H1 (cell line): Measurements from ENCODE around the gene BORCS8. TPM values are rescaled to one million over a fixed set of nuclear protein-coding genes. Genes with fewer than 3 reads are reported as not detected.

Experiments used
- ATF2 ChIP-seq: IDR thresholded peaks from 2 replicates; pipeline ENCODE4 v1.6.1; 2012; ENCODE audit warnings: low read length, inconsistent platforms
- BACH1 ChIP-seq: IDR thresholded peaks from 2 replicates; pipeline ENCODE4 v1.6.1; 2012; ENCODE audit warnings: low read length, improper control_type of control experiment
- CBX5 ChIP-seq: fragments of 300-800, 300-1000 bp; sonication (generic); IDR thresholded peaks from 2 replicates; pipeline ENCODE4 v1.7.1; 2016; ENCODE audit warnings: antibody characterized with exemption, low read length, low read depth
- CEBPB ChIP-seq: IDR thresholded peaks from 2 replicates; pipeline ENCODE4 v1.6.1; 2012; ENCODE audit warnings: low read depth, low read length
- CHD1 ChIP-seq: IDR thresholded peaks from 2 replicates; pipeline ENCODE4 v1.6.1; 2012; ENCODE audit warnings: low read depth, low read length, improper control_type of control experiment
- FOSL1 ChIP-seq: IDR thresholded peaks from 2 replicates; pipeline ENCODE4 v1.6.1; 2011; ENCODE audit warnings: mild to moderate bottlenecking, low read depth, low read length, moderate library complexity; ENCODE audit not compliant: insufficient read depth
- MAX ChIP-seq: IDR thresholded peaks from 2 replicates; pipeline ENCODE4 v1.6.1; 2012; ENCODE audit warnings: inconsistent platforms
- POLR2A ChIP-seq, 2 experiments: IDR thresholded peaks; 1 replicate in 1 of 2; 2 replicates in 1 of 2; pipeline ENCODE4 v1.6.1; 2011; ENCODE audit warnings: low read depth in 2 of 2, low read length in 2 of 2, mild to moderate bottlenecking in 2 of 2; ENCODE audit errors: control extremely low read depth in 1 of 2
- RAD21 ChIP-seq, 2 experiments: IDR thresholded peaks in 1 of 2; conservative IDR thresholded peaks in 1 of 2; 2 replicates each; pipeline ENCODE4 v1.6.1; 2011; ENCODE audit warnings: low read depth in 2 of 2, low read length in 2 of 2, improper control_type of control experiment in 1 of 2, inconsistent platforms in 1 of 2, mild to moderate bottlenecking in 1 of 2, moderate library complexity in 1 of 2
- SIN3A ChIP-seq, 2 experiments: IDR thresholded peaks in 1 of 2; conservative IDR thresholded peaks in 1 of 2; 2 replicates each; pipeline ENCODE4 v1.6.1; 2011 to 2012; ENCODE audit warnings: low read length in 2 of 2, improper control_type of control experiment in 1 of 2, low read depth in 1 of 2, mild to moderate bottlenecking in 1 of 2
- SIX5 ChIP-seq: IDR thresholded peaks from 2 replicates; pipeline ENCODE4 v1.6.1; 2011; ENCODE audit warnings: mild to moderate bottlenecking, low read depth, low read length
- USF2 ChIP-seq: IDR thresholded peaks from 2 replicates; pipeline ENCODE4 v1.6.1; 2011; ENCODE audit warnings: low read length, improper control_type of control experiment
- polyA plus RNA-seq, 7 experiments: library from polyadenylated mRNA; depleted of rRNA in 3 of 7; stranded (reverse) in 5 of 7; unstranded in 2 of 7; fragments of >200 nt in 5 of 7; fragments of 200-250 nt in 2 of 7; gene quantifications; 1 replicate in 5 of 7; 2 replicates in 1 of 7; 4 replicates in 1 of 7; pipeline versions ENCODE4 v1.2.1 to v1.2.3, GENCODE V29; 2011 to 2013; ENCODE audit warnings: missing spikeins in 2 of 7, mixed read lengths in 2 of 7
- total RNA-seq: library from RNA; stranded (reverse); fragmentation: NEBNext Ultra II Directional; extraction: Animal tissue kit (Norgen Biotek cat#: 25700); gene quantifications from 2 replicates; pipeline ENCODE4 v1.2.1, GENCODE V29; 2021
- TF ChIP-seq, protein P1 (sequence below): IDR thresholded peaks from 2 replicates; pipeline ENCODE4 v1.6.1; 2012; ENCODE audit warnings: inconsistent platforms

Gene BORCS8
- total and polyA plus RNA-seq, 2 of the 8 experiments (the other 6 are each of a cell fraction or from before 2014, with no cell fraction given), result 15.0 to 15.9 TPM

DNA sequence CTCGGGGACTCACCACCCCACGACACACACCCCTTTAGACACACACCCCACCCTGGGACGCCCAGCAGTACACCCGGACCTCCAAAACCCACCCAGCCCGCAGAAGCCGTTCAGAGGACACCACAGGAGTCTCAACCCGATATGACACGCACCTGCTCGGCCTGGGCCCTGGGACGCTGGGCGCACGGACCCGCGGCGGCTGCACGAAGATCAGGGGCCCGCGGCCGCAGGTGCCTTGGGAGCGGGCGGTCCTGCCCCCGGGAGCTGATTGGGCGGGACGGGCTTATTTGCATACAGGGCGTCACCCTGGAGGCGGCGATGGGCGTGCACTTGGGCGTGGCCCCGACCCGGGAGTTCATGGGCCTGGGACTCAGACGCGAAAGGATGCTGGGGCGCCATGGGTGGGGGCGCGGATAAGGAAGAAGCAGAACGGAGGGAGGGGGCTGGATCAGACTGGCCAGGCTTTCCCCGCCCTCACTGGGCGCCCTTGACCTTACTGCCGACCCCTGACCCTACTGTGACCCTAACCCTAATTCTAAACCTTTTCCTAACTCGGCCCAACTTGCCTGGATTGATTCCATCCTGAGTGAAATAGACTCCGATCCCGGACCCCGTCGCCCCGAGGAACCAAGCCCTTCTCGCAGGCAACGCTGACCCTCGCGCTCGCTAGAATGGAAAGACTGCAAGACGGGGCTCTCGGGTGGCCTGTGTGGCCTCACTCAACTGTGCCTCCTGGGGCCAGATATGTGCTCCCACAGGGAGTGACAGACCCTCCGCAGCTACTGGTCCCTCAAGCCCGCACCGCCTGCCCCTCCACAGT, 21.7 kb downstream of the BORCS8 start, which contains the start of gene MEF2B (continued):
- no peak for TF ChIP-seq ATF2
- TF ChIP-seq SIN3A (conservative IDR thresholded peaks at IDR 0.05 in 1 of 2, IDR thresholded peaks at IDR 0.05 in 1 of 2; ENCODE audit: low read depth in 1 of 2, low read length in 2 of 2), result no peak
- TF ChIP-seq USF2, result no peak
- TF ChIP-seq POLR2A (IDR thresholded peaks at IDR 0.05; ENCODE audit: control extremely low read depth in 1 of 2, low read depth in 2 of 2, low read length in 2 of 2), result peak in 1 of 2 experiments; percentile 34; a peak in 1 of 3 replicates
- 0 out of 4 replicates have a peak, but pooled peaks of 1 of the 2 experiments have one; percentile 4 for TF ChIP-seq RAD21 (IDR thresholded peaks at IDR 0.05 in 1 of 2, conservative IDR thresholded peaks at IDR 0.05 in 1 of 2; ENCODE audit: low read depth in 2 of 2, low read length in 2 of 2)
- TF ChIP-seq, protein P1, sequence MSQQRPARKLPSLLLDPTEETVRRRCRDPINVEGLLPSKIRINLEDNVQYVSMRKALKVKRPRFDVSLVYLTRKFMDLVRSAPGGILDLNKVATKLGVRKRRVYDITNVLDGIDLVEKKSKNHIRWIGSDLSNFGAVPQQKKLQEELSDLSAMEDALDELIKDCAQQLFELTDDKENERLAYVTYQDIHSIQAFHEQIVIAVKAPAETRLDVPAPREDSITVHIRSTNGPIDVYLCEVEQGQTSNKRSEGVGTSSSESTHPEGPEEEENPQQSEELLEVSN, result no peak
- TF ChIP-seq SIX5, result no peak
- TF ChIP-seq CEBPB, result no peak
- TF ChIP-seq FOSL1, result no peak
- TF ChIP-seq CHD1, result no peak
- TF ChIP-seq CBX5, result no peak
- peak; percentile 57; the same call in 1 of the 2 replicates for TF ChIP-seq MAX
- TF ChIP-seq BACH1, result no peak
